ENCODE results near the gene SMIM15. TPM values are rescaled to one million over a fixed set of nuclear protein-coding genes. Genes with fewer than 3 reads are reported as not detected.
"Not testable (repeated sequence)": the region's sequence is repeated elsewhere in the genome, so short reads cannot be mapped to it uniquely, and the experiment has no call there.

SMIM15 gene
- total RNA-seq = 24.1 TPM

- DNase-seq = peak; percentile 95
Measured at GRCh38 chr5:61162010-61162831, at the start of gene SMIM15. TSS of gene SMIM15 (minus strand) at chr5:61162468. CDS start at chr5:61160171, 2,297 bp downstream.

DNA sequence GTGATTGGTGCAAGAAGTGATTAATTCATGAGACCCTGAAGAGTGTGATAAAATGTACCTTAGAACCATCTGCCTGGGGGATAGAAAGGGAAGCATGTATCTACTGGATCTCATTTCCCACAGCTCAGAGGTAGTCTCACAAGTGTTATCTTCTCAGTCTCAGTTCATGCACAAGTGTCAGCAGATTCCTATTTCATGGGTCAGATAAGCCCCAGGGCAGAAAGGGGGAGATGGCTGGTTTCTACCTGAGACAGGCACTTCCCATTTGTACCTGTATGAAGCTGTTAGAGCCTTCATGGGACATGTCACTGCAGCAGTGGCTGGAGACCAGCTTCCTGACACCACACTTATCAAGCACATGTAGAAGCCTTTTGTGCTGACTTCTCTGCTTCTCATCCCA, 45.6 kb upstream of the SMIM15 start:
- DNase-seq = no peak

DNA sequence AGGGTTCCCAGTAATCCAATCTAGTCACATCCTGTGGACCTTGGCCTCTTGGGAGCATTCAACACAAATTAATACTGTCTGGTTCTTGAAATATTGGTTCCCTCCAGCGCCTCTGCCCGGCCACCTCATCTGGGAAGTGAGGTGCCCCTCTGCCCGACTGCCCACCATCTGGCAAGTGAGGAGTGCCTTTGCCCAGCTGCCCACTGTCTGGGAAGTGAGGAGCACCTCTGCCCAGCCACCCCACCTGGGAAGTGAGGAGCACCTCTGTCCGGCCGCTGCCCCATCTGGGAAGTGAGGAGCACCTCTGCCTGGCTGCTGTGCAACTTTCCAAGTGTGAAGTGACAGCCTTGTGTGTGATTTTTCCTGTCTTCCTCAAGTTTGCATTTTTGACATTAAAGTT, 42.7 kb upstream of the SMIM15 start:
- no peak for DNase-seq

DNA sequence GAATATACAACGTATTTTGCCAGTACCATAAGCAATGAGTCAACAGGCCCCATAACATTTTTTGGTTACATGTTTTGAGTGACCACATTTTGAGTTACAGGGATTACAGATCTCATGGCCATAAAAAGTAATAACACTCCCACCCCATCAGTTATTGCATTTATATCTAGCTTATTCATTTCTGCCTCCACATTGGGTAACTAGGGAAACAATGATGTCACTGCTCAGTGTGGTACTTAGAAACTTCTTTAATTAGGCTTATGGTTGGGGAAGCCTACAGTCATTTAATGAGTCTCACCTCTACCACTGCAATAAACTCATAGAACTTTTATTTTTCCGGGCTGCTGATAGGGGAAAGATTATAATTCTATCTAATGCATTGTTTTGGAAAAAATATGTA, 39.9 kb upstream of the SMIM15 start:
- no peak for DNase-seq

DNA sequence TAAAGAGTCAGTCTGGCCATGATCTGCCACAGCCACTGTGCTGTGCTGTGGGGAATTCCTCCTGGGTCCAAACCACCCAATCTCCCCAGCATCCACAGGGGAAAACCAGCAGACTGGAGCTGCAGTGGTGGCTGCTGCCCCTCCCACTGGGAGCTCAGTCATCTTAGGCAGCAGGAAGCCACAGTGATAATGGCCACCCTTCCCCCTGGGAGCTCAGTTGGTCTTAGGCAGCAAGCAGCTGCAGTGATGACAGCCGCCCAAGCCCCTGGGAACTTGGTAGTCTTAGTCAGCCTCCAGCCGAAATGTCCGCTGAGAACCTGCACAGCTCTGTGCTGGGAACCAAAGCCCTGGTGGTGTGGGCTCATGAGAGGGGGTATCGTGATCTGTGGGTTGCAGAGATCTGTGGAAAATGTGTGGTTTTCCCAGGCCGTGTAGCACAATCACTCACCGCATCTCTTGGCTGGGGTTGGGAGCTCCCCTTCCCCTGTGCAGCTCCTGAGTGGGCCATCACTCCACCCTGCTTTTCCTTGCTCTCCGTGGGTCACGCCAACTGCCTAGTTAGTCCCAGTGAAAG, 38.4 kb upstream of the SMIM15 start:
- DNase-seq = no peak

GRCh38 chr5:61198606-61199005, 36.3 kb upstream of the SMIM15 start:
- no peak for DNase-seq

- not testable (repeated sequence) for DNase-seq
Measured at GRCh38 chr5:61187826-61188225, 25.6 kb upstream of the SMIM15 start.

GRCh38 chr5:61187352-61187751, 25.1 kb upstream of the SMIM15 start:
- DNase-seq = not testable (repeated sequence)

- no peak for DNase-seq
Measured at GRCh38 chr5:61186634-61187033, 24.4 kb upstream of the SMIM15 start.

DNA sequence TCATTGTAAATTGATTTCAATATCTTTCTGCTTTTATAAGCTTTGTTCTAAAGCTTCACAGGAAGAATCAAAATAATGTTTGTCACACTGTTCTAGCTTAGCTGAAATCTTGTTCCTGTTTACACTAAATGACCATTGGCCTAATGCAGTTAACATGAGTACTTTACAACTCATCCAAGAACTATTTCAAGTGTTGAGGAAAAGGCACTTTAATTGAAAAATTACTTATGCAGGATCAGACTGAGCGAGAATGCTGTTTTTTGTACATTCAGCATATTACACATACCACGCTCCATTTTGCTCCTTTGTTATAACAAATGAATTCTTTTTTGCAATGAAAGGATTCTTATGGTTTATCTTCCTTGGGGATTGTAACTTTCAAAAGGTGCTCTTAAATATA, 22.4 kb upstream of the SMIM15 start:
- no peak for DNase-seq

DNA sequence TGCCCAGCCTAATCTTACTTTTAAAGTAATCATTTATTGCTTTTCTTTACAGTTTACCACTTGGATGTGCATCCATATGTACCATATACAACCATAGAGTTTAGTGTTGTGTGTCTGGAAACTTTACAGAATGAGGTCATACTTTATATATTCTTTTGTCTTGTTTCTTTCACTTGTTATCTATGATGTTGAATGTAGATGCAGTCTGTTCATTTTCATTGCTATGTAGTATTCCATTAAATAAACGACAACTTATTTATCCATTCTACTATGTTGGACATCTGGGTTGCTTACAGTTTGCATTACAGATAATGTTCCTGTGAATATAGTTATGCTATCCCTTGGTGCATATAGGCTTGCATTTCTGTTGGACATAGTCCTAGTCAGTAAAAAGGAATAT, 21.3 kb upstream of the SMIM15 start:
- DNase-seq = no peak

- DNase-seq = no peak
Measured at GRCh38 chr5:61182449-61182848, 20.2 kb upstream of the SMIM15 start.

DNA sequence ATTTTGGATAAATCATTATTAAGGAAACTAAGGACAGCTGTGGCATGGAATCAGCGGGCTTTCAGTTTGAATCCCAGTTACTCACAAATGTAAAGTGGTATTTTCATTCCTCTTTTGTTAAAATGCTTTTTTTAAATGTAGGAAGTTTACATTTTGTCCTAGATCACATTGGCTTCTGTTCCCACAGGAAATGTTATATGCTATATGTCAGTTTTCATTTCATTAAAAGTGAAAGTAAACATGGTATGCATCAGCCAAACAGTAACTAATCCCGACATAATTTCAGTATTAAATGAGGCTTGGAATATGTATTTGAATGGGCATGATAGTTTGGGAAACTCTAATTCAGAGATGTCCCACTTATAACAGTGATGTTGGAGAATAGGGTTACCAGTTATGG, 18.6 kb upstream of the SMIM15 start:
- DNase-seq = no peak

DNA sequence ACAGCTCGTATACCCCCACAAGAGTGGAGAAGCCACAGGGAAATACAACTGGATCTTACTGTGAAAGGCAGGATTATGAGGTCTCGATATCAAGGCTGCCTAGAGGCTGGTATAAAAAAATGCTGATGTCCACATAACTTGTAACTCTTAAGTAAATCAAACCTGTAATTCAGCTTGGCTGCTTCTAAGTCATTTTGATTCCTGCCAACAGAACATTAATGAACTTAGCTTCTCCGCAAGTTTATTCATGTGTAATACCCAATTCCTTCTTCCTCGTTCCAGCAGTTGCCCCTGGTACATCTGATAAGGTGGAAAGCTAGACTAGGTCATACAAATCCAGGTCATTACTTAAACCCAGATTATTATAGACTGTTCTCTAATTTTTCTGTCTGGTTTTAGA, 16.4 kb upstream of the SMIM15 start:
- DNase-seq = no peak

DNA sequence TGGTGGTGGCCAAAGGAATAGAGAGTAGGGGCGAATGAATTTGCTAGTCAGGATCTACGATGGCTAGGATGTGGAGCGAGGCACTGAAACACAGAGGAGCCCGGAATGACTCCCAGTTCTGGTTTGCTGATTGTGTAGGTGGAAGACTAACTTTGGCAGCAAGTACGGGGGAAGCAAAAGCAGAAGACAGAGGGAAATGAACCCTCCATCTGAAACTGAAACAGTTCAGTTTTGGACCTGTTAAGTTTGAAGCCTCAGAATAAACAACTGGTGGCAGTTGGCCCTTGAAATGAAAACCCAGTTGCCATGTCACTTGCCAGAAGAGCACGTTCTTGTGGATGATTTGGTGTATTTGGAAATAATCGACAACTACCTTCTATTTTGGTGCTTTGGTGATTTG, 15.4 kb upstream of the SMIM15 start:
- DNase-seq = no peak

DNA sequence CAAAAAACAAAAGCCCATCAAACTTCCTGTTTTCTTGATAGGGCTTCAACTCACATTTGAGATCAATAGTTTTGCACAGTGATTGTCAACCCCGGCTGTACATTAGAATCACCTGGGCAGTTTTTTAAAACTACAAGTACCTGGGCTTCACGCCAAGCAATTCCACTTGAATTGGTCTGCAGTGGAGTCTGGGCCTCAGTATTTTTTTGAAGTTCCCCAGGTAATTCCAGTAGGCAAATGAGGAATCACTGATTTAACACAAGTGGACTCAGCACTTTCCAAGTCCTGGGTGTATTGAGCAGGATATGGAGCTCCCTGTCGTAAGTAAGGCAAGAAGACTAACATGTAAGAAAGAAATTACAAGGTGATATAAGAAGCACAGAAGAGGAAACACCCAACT, 14.8 kb upstream of the SMIM15 start:
- no peak for DNase-seq

DNA sequence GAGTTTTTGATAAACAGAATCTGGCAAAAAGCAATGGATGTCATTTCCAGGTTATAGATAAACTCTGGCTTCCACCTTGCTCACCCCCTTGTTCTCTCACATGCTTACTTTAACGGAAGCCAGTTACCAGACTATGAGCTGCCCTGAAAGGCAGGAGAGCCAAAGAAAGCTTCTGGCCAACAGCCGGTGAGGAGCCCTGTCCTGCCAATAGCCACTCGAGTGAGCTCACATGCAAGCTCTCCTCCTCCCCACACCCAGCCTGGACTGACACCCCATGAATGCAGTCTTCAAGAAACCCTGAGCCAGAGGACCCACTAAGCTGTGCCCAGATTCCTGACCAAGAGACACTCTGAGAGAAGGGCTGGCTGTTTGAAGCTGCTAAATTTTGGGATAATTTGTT, 14.4 kb upstream of the SMIM15 start:
- DNase-seq = no peak

GRCh38 chr5:61171479-61171878, 9.2 kb upstream of the SMIM15 start:
- DNase-seq = no peak

DNA sequence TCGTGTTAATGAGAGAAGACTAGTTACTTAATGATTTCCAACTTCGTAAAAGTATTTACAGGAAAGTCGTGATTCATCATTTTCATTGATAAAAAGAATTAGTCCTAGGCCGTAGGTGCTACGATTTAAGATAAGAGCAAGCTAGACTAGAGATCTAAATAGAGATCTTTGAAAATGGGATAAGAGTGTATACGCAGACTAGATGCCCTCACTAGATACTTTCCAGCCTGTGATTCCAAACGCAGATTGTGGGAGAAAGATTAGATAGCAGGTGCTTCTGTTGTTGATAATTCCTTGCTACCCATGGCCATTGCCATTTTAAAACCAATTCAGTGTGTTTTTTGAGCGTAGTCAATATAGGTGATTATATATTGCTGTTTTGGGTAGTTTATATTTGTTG, 6.7 kb upstream of the SMIM15 start:
- no peak for DNase-seq

DNA sequence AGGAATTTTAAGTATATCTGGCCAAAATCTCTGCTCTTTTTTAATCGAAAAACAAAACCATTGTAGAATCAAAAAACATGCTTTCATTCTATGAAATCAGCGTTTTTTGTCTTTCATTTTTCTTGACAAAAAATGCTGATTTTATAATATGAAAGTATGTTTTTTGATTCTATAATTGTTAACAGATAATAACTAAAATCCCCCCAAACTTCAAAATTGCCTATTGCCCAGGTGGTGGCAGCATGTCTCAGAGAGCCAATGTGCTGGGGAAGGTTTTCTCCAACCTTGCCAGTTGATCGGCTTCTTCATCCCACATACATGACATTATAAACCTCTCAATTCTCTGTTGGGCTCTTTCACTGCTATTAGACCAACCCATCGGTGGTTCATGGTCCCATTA, 5.1 kb upstream of the SMIM15 start:
- peak; percentile 44 for DNase-seq

- DNase-seq = no peak
Measured at GRCh38 chr5:61163905-61164304, 1.6 kb upstream of the SMIM15 start.

- DNase-seq = no peak
Measured at GRCh38 chr5:61162832-61163567, 732 bp upstream of the SMIM15 start.

- no peak for DNase-seq
Measured at GRCh38 chr5:61160497-61160896, 1.8 kb downstream of the SMIM15 start.

GRCh38 chr5:61159836-61160235, 2.4 kb downstream of the SMIM15 start:
- no peak for DNase-seq

Measured in tongue (tissue), 2 donors.